Neural progenitor cell (in vitro differentiated cells): ENCODE measurements around the gene TAP1.

Source experiments
- CTCF ChIP-seq: fragments of 200-600 bp; sonication (generic); IDR thresholded peaks from 2 replicates; pipeline ENCODE4 v1.5.1; 2017; ENCODE audit warnings: antibody characterized with exemption, mild to moderate bottlenecking
- EZH2phosphoT487 ChIP-seq: fragments of 200-600 bp; sonication (generic); IDR thresholded peaks from 2 replicates; pipeline ENCODE4 v1.6.1; 2017; ENCODE audit warnings: antibody characterized with exemption

DNA sequence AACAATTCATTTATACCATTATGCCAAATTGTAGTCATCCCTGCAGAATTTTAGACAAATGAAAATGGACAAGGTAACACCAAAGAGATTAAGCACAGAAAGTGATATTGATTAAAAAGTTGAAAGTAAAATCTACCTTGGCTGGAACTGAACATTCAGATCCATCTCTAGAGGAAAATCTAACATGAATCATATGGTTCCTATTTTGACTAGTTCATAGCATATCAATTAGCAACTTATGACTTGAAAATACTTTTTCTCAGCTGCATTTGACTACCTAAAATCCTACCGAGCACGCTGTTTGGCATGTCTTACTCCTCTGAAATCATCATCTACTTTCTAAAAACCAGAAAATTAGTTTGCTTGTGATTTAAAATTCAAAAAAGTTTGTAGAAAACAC is 23.1 kb upstream of the TAP1 start:
- TF ChIP-seq EZH2phosphoT487 = no peak
- no peak for TF ChIP-seq CTCF
